ACHN (cell line): ENCODE results near the gene EBF3.

ENCODE experiments used
- DNase-seq: peaks from one replicate; pipeline ENCODE4 v3.0.0-alpha.2; 2015
- in situ Hi-C: cut with HindIII; loops from 2 replicates; pipeline ENCODE4 v1.10.0; 2017; ENCODE audit warnings: low sequenced_read_pairs, low pct_ligation_motif_present, low pct_unique_long_range_greater_than_20kb

The EBF3 gene

GRCh38 chr10:129963641-129964501 lies at the start of gene EBF3:
Gene EBF3 (minus strand): TSS chr10:129964274. CDS start chr10:129963768, 506 bp downstream.
- peak; percentile 82 for DNase-seq
- in situ Hi-C loops: no loop called here

- in situ Hi-C loops: no loop called here
- DNase-seq: no peak
Measured at GRCh38 chr10:130013335-130014262, 49.5 kb upstream of the EBF3 start.

GRCh38 chr10:130012129-130012528 lies 48.1 kb upstream of the EBF3 start:
- DNase-seq: no peak
- in situ Hi-C loops: no loop called here

- no peak for DNase-seq
- in situ Hi-C loops: no loop called here
Measured at GRCh38 chr10:130010653-130011052, 46.6 kb upstream of the EBF3 start.

GRCh38 chr10:130009228-130009627 lies 45.2 kb upstream of the EBF3 start:
- DNase-seq: no peak
- in situ Hi-C loops: no loop called here

GRCh38 chr10:130003787-130004613 lies 39.9 kb upstream of the EBF3 start:
- DNase-seq: no peak
- in situ Hi-C loops: no loop called here

GRCh38 chr10:130003166-130003565 lies 39.1 kb upstream of the EBF3 start:
- no peak for DNase-seq
- in situ Hi-C loops: no loop called here

- DNase-seq: no peak
- in situ Hi-C loops: no loop called here
Measured at GRCh38 chr10:130002606-130003005, 38.5 kb upstream of the EBF3 start.

GRCh38 chr10:130000918-130001317 lies 36.8 kb upstream of the EBF3 start:
- DNase-seq: no peak
- in situ Hi-C loops: no loop called here

GRCh38 chr10:129999140-129999539 lies 35.1 kb upstream of the EBF3 start:
- no peak for DNase-seq
- in situ Hi-C loops: no loop called here

- DNase-seq: no peak
- in situ Hi-C loops: no loop called here
Measured at GRCh38 chr10:129993621-129994020, 29.5 kb upstream of the EBF3 start.

- no peak for DNase-seq
- in situ Hi-C loops: no loop called here
Measured at GRCh38 chr10:129992356-129992755, 28.3 kb upstream of the EBF3 start.

- in situ Hi-C loops: no loop called here
- DNase-seq: no peak
Measured at GRCh38 chr10:129982825-129983224, 18.8 kb upstream of the EBF3 start.

- in situ Hi-C loops: no loop called here
- DNase-seq: no peak
Measured at GRCh38 chr10:129978980-129979379, 14.9 kb upstream of the EBF3 start.

GRCh38 chr10:129978322-129978721 lies 14.2 kb upstream of the EBF3 start:
- in situ Hi-C loops: no loop called here
- no peak for DNase-seq

GRCh38 chr10:129977794-129978193 lies 13.7 kb upstream of the EBF3 start:
- no peak for DNase-seq
- in situ Hi-C loops: no loop called here

- in situ Hi-C loops: no loop called here
- no peak for DNase-seq
Measured at GRCh38 chr10:129973674-129974059, 9.6 kb upstream of the EBF3 start.

GRCh38 chr10:129972966-129973673 lies 9.0 kb upstream of the EBF3 start:
- in situ Hi-C loops: no loop called here
- DNase-seq: no peak
